Measurements from ENCODE around the gene AP1S3.

The AP1S3 gene

GRCh38 chr2:223724861-223725260 lies 112.5 kb downstream of the AP1S3 start:
- DNase-seq (ENCODE audit: low read depth in 3 of 3), result no peak

GRCh38 chr2:223723954-223724411 lies 113.4 kb downstream of the AP1S3 start:
- no peak for DNase-seq (ENCODE audit: low read depth in 3 of 3)

GRCh38 chr2:223722226-223722625 lies 115.2 kb downstream of the AP1S3 start:
- no peak for DNase-seq (ENCODE audit: low read depth in 3 of 3)

- DNase-seq (ENCODE audit: low read depth in 3 of 3), result no peak
Measured at GRCh38 chr2:223721746-223722145, 115.6 kb downstream of the AP1S3 start.

GRCh38 chr2:223720367-223720766 lies 117.0 kb downstream of the AP1S3 start:
- no peak for DNase-seq (ENCODE audit: low read depth in 3 of 3)

GRCh38 chr2:223712642-223713041 lies 124.7 kb downstream of the AP1S3 start:
- no peak for DNase-seq (ENCODE audit: low read depth in 3 of 3)

- DNase-seq (ENCODE audit: low read depth in 3 of 3), result no peak
Measured at GRCh38 chr2:223711596-223712326, 125.6 kb downstream of the AP1S3 start.
